ENCODE data around the gene DPP6.

The DPP6 gene

GRCh38 chr7:154442939-154443338 lies 390.7 kb downstream of the DPP6 start:
- no peak for FAIRE-seq
- TF ChIP-seq POU2F2 (IDR thresholded peaks at IDR 0.05; ENCODE audit: low read depth, low read length) (no peak), POLR2A (IDR thresholded peaks at IDR 0.05; ENCODE audit: low read depth, low read length) (no peak), SPI1 (IDR thresholded peaks at IDR 0.05; ENCODE audit: low read depth, low read length) (no peak), POLR2AphosphoS5 (IDR thresholded peaks at IDR 0.05; ENCODE audit: low read depth, low read length) (no peak), TAF1 (IDR thresholded peaks at IDR 0.05; ENCODE audit: low read depth, low read length) (no peak), PAX5 (IDR thresholded peaks at IDR 0.05; ENCODE audit: insufficient read depth, low read length, severe bottlenecking) (no peak)
- DNase-seq (ENCODE audit: insufficient read length, low spot score) = no peak

- TF ChIP-seq SPI1 (IDR thresholded peaks at IDR 0.05; ENCODE audit: low read depth, low read length) = no peak
- TF ChIP-seq POU2F2 (IDR thresholded peaks at IDR 0.05; ENCODE audit: low read depth, low read length) = no peak
- TF ChIP-seq POLR2AphosphoS5 (IDR thresholded peaks at IDR 0.05; ENCODE audit: low read depth, low read length) = no peak
- no peak for TF ChIP-seq PAX5 (IDR thresholded peaks at IDR 0.05; ENCODE audit: insufficient read depth, low read length, severe bottlenecking)
- no peak for TF ChIP-seq POLR2A (IDR thresholded peaks at IDR 0.05; ENCODE audit: low read depth, low read length)
- TF ChIP-seq TAF1 (IDR thresholded peaks at IDR 0.05; ENCODE audit: low read depth, low read length) = no peak
- FAIRE-seq (no peak), DNase-seq (ENCODE audit: insufficient read length, low spot score) (no peak)
Observed at GRCh38 chr7:154450451-154450850, 398.3 kb downstream of the DPP6 start.

DNA sequence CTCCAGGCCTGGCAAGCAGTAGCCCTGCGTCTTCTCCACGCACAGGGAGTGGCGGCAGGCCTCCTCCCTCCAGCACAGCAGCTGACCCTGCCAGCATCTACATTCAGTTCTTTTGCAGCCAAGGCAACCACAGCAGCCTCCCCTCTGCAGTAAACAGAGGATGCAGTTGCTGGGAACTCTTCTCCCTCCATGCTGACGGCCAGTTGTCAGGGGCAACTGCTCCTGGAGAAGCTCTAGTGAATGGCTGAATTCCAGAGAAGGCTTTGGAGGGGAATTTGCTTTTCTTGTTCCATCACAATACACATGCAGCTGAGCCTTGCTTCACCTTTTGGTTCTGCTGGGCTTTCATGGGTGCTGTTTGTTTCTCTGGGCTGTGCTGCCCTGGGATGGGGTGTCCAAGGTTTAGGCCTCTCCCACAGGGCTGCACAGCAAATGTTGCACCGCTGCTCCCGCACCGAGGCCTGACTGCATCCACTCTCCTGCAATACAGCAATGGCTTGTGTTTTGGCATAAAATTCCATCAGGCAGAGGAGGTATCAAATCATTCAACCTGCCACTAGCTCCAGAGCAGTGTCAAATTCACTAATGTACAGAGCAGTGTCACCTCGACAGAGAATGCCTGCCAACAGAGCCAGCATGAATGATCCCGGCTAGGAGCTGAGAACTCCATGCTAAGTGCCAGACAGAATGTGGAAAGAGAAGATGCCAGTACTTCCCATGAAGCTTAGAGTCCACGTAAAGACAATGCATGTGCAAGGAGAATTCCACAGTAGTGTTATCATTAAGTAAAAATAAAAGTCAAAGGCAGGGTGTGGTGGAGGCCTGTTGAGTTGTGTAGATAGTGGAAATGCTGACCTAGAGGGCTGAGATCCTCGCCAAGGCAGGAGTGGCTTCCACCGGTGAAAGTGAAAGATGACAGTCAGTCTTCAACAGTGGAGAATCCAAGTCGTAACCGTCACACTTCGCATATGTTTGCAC lies 399.6 kb downstream of the DPP6 start:
- DNase-seq (ENCODE audit: insufficient read length, low spot score) (no peak), FAIRE-seq (no peak)
- TF ChIP-seq SPI1 (IDR thresholded peaks at IDR 0.05; ENCODE audit: low read depth, low read length) (no peak), POU2F2 (IDR thresholded peaks at IDR 0.05; ENCODE audit: low read depth, low read length) (no peak), POLR2A (IDR thresholded peaks at IDR 0.05; ENCODE audit: low read depth, low read length) (no peak), TAF1 (IDR thresholded peaks at IDR 0.05; ENCODE audit: low read depth, low read length) (no peak), POLR2AphosphoS5 (IDR thresholded peaks at IDR 0.05; ENCODE audit: low read depth, low read length) (no peak), PAX5 (IDR thresholded peaks at IDR 0.05; ENCODE audit: insufficient read depth, low read length, severe bottlenecking) (no peak)

GRCh38 chr7:154463794-154464193 lies 411.6 kb downstream of the DPP6 start:
- TF ChIP-seq PAX5 (IDR thresholded peaks at IDR 0.05; ENCODE audit: insufficient read depth, low read length, severe bottlenecking) (no peak), SPI1 (IDR thresholded peaks at IDR 0.05; ENCODE audit: low read depth, low read length) (no peak), TAF1 (IDR thresholded peaks at IDR 0.05; ENCODE audit: low read depth, low read length) (no peak), POLR2A (IDR thresholded peaks at IDR 0.05; ENCODE audit: low read depth, low read length) (no peak), POLR2AphosphoS5 (IDR thresholded peaks at IDR 0.05; ENCODE audit: low read depth, low read length) (no peak), POU2F2 (IDR thresholded peaks at IDR 0.05; ENCODE audit: low read depth, low read length) (no peak)
- no peak for DNase-seq (ENCODE audit: insufficient read length, low spot score)
- FAIRE-seq = no peak

DNA sequence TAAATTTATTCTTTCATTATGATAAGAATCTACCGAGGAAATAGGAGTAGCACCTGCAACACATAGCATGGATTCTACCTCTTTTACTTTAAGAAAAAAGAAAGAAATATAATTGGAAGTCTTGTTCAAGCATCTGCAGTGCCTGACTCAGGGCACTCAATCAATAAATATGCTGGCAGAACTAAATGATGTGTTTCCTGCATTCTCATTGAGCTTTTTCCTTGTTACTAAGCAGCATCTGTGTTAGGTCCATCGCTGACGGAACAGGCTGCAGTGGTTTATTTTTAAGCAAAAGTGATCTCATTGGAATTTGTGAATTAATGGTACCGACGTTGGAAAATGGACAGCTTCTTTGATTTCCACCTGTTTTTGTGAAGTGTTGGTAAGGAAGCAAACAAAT lies 417.5 kb downstream of the DPP6 start:
- TF ChIP-seq PAX5 (IDR thresholded peaks at IDR 0.05; ENCODE audit: insufficient read depth, low read length, severe bottlenecking) = no peak
- TF ChIP-seq POLR2A (IDR thresholded peaks at IDR 0.05; ENCODE audit: low read depth, low read length) = no peak
- no peak for TF ChIP-seq POLR2AphosphoS5 (IDR thresholded peaks at IDR 0.05; ENCODE audit: low read depth, low read length)
- no peak for TF ChIP-seq SPI1 (IDR thresholded peaks at IDR 0.05; ENCODE audit: low read depth, low read length)
- TF ChIP-seq TAF1 (IDR thresholded peaks at IDR 0.05; ENCODE audit: low read depth, low read length) = no peak
- no peak for TF ChIP-seq POU2F2 (IDR thresholded peaks at IDR 0.05; ENCODE audit: low read depth, low read length)
- DNase-seq (ENCODE audit: insufficient read length, low spot score) = no peak
- no peak for FAIRE-seq

- no peak for TF ChIP-seq POU2F2 (IDR thresholded peaks at IDR 0.05; ENCODE audit: low read depth, low read length)
- no peak for TF ChIP-seq POLR2AphosphoS5 (IDR thresholded peaks at IDR 0.05; ENCODE audit: low read depth, low read length)
- no peak for TF ChIP-seq TAF1 (IDR thresholded peaks at IDR 0.05; ENCODE audit: low read depth, low read length)
- no peak for TF ChIP-seq SPI1 (IDR thresholded peaks at IDR 0.05; ENCODE audit: low read depth, low read length)
- no peak for TF ChIP-seq POLR2A (IDR thresholded peaks at IDR 0.05; ENCODE audit: low read depth, low read length)
- TF ChIP-seq PAX5 (IDR thresholded peaks at IDR 0.05; ENCODE audit: insufficient read depth, low read length, severe bottlenecking) = no peak
- no peak for DNase-seq (ENCODE audit: insufficient read length, low spot score)
- FAIRE-seq = no peak
Observed at GRCh38 chr7:154472343-154472742, 420.1 kb downstream of the DPP6 start.

DNA sequence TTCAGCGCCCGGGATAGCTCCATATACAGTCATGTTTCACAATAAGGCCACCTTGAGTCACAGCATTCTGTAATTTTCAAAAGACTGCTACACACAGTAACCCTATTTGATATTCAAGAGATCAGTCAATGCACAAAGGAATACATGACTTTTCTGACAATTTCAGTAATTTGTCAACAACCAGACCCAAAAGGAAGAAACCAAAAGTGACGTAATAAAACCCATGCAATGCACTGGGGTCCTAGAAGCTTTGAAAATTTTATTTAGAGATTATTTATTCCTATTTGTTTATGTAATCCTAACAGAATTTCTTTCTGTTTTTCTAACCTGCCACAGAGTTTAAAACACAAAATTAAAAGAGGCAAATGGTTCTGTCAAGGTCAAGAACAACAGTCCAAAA lies 421.2 kb downstream of the DPP6 start:
- TF ChIP-seq TAF1 (IDR thresholded peaks at IDR 0.05; ENCODE audit: low read depth, low read length) (no peak), SPI1 (IDR thresholded peaks at IDR 0.05; ENCODE audit: low read depth, low read length) (no peak), PAX5 (IDR thresholded peaks at IDR 0.05; ENCODE audit: insufficient read depth, low read length, severe bottlenecking) (no peak), POLR2A (IDR thresholded peaks at IDR 0.05; ENCODE audit: low read depth, low read length) (no peak), POU2F2 (IDR thresholded peaks at IDR 0.05; ENCODE audit: low read depth, low read length) (no peak), POLR2AphosphoS5 (IDR thresholded peaks at IDR 0.05; ENCODE audit: low read depth, low read length) (no peak)
- no peak for FAIRE-seq
- no peak for DNase-seq (ENCODE audit: insufficient read length, low spot score)

DNA sequence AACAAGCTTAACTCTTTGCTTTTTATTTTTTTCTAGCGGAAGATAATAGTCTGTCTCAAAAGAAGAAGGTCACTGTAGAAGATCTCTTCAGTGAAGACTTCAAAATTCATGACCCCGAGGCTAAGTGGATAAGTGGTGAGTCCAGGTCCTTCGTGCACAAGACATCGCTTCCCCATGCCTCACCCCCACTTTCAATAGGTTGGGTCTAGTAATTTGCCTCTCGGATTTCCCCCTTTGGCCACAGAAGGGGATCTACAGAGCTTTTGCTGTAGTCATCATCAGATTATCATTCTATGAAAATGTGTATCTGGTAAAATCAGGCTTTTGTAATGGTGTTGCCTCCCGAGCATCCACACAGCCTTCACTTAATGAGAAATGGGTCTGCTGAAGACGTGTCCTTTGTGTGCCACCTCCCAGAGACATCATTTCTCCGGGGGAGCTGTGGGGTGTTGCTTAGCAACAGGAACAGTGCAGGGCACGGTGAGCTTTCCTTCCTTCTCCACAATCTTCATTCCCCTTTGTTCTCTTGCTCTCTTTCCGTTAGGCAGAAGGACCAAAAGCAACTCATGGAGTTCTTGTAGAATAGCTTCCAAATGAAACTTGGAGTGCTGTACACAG lies 422.8 kb downstream of the DPP6 start:
- no peak for TF ChIP-seq POU2F2 (IDR thresholded peaks at IDR 0.05; ENCODE audit: low read depth, low read length)
- no peak for TF ChIP-seq POLR2AphosphoS5 (IDR thresholded peaks at IDR 0.05; ENCODE audit: low read depth, low read length)
- no peak for TF ChIP-seq POLR2A (IDR thresholded peaks at IDR 0.05; ENCODE audit: low read depth, low read length)
- TF ChIP-seq TAF1 (IDR thresholded peaks at IDR 0.05; ENCODE audit: low read depth, low read length) = no peak
- no peak for TF ChIP-seq PAX5 (IDR thresholded peaks at IDR 0.05; ENCODE audit: insufficient read depth, low read length, severe bottlenecking)
- TF ChIP-seq SPI1 (IDR thresholded peaks at IDR 0.05; ENCODE audit: low read depth, low read length) = no peak
- DNase-seq (ENCODE audit: insufficient read length, low spot score) = no peak
- FAIRE-seq = no peak

DNA sequence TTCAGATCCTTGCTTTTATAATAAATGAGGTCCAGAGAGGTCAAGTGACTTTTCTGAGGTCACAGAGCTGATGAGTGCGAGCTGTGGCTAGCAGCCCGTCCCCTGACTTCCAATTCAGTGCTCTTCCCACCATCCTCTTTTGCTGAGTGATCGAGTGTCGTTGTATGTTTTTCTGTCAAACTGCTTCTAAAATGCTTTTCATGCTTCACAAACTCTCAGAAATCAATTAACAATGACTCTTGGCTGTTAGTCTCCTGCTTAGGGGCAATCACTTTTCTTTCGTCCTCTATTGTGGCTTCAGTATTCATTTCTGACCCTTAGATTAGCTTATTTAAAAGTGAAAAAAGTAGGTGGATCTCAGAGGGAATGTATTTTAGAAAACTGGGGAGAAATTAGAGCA lies 423.7 kb downstream of the DPP6 start:
- TF ChIP-seq TAF1 (IDR thresholded peaks at IDR 0.05; ENCODE audit: low read depth, low read length) (no peak), POLR2A (IDR thresholded peaks at IDR 0.05; ENCODE audit: low read depth, low read length) (no peak), POU2F2 (IDR thresholded peaks at IDR 0.05; ENCODE audit: low read depth, low read length) (no peak), PAX5 (IDR thresholded peaks at IDR 0.05; ENCODE audit: insufficient read depth, low read length, severe bottlenecking) (no peak), SPI1 (IDR thresholded peaks at IDR 0.05; ENCODE audit: low read depth, low read length) (no peak), POLR2AphosphoS5 (IDR thresholded peaks at IDR 0.05; ENCODE audit: low read depth, low read length) (no peak)
- no peak for FAIRE-seq

More for the DNA sequence above, 423.7 kb downstream of the DPP6 start:
- DNase-seq (ENCODE audit: insufficient read length, low spot score) = no peak
